Articular chondrocyte of knee joint (primary cell): ENCODE data around the gene FOXD2. TPM values are rescaled to one million over a fixed set of nuclear protein-coding genes. Genes with fewer than 3 reads are reported as not detected.

ENCODE experiments used
- total RNA-seq: library from RNA; depleted of rRNA; stranded (reverse); fragments of >200 nt; gene quantifications from 2 replicates; pipeline ENCODE4 v1.2.3, GENCODE V29; 2012

Gene FOXD2
- total RNA-seq: 3.5 and 4.4 TPM in 2 replicates

DNA sequence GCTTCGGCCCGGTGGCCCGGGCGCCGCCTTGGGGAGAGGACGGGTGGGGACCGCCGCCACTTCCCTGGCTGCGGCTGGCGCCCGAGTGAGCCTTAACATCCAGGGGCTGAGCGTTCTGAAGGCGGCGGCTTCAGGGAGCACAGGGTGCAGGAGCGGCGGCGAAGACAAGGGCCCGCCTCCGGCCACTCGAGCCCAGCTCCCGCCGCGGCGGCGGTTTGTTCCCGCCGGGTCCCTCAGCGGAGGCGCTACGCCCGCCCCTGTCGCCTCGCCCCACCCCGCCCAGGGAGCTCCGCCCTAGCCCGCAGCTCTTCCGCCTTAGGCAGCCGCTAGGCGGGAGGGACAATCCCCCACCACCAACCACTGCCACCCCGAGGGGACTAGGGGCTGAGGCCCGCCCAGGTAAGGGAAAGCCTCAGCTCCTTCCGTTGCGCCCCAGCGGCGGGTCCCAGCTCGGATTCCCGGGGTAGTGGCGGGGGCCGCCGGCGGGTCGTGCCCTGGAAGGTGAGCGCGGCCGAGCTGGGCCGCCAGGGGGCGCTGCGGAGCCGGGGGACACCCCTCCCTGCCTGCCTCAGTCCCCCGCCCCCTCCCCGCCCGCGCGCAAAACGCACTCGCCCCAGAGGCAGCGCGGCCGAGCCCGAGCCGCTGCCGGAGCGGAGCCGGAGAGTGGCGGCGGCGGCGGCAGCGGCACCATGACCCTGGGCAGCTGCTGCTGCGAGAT, at the start of gene FOXD2:
FOXD2 (plus strand) TSS at position 598 of the 718 bp plus-strand sequence; CDS start at position 690, 92 bp downstream.

GRCh38 chr1:47415728-47416318, 22.0 kb upstream of the FOXD2 start, which contains the start of gene FOXE3:
Gene FOXE3, plus strand, starts transcription at chr1:47416285. Its CDS starts 31 bp downstream, at chr1:47416316.

Other genes starting within 250 kb of the FOXD2 start
- gene PDZK1IP1, start 248.0 kb upstream of the FOXD2 start, total RNA-seq: 0.26 TPM in 1 of 2 replicates, not detected in the other
- 0.22 TPM in 1 of 2 replicates, not detected in the other for gene TAL1, start 205.8 kb upstream of the FOXD2 start, total RNA-seq
- gene STIL, start 123.9 kb upstream of the FOXD2 start, total RNA-seq: 11.1 and 12.9 TPM in 2 replicates
- gene CMPK1, start 104.3 kb upstream of the FOXD2 start, total RNA-seq: 162 and 183 TPM in 2 replicates
- not detected in 2 replicates for gene FOXE3, start 21.8 kb upstream of the FOXD2 start, total RNA-seq